HEK293 (cell line): ENCODE data around the gene IL18.

Source experiments
- ZFP69B ChIP-seq: fragments of 450-650 bp; formaldehyde crosslinking; IDR thresholded peaks from 2 replicates; pipeline ENCODE4 v1.5.1; 2016; ENCODE audit warnings: missing biosample characterization, missing genetic modification characterization
- ZNF146 ChIP-seq: fragments of 450-650 bp; formaldehyde crosslinking; IDR thresholded peaks from 2 replicates; pipeline ENCODE4 v1.5.1; 2016; ENCODE audit warnings: missing biosample characterization, missing genetic modification characterization

GRCh38 chr11:112161012-112161411, 2.9 kb downstream of the IL18 start:
- TF ChIP-seq ZNF146 (tag by site-specific recombination) (no peak), ZFP69B (tag by site-specific recombination) (no peak)
